22Rv1 (cell line): ENCODE results near the gene SEMA4A.

Source experiments
- ZFX ChIP-seq: fragments of 450-650 bp; IDR thresholded peaks from 2 replicates; pipeline ENCODE4 v1.6.1; 2017; ENCODE audit warnings: antibody characterized with exemption, borderline replicate concordance
- TF ChIP-seq, protein P1 (sequence below): fragments of 450-650 bp; IDR thresholded peaks from 2 replicates; pipeline ENCODE4 v1.5.1; 2017; ENCODE audit warnings: mild to moderate bottlenecking

DNA sequence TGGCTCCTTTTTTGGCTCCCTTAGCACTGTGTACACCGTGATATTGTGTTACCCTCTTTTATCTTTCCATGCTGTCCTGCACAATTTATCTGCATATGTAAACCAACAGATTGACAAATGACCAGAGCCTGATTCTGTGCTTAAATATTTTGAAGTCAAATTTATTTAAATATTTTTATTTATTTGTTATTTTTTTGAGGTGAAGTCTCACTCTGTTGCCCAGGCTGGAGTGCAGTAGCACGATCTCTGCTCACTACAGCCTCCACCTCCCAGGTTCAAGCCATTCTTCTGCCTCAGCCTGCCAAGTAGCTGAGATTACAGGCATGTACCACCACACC is 72.3 kb downstream of the SEMA4A start:
- TF ChIP-seq, protein P1, sequence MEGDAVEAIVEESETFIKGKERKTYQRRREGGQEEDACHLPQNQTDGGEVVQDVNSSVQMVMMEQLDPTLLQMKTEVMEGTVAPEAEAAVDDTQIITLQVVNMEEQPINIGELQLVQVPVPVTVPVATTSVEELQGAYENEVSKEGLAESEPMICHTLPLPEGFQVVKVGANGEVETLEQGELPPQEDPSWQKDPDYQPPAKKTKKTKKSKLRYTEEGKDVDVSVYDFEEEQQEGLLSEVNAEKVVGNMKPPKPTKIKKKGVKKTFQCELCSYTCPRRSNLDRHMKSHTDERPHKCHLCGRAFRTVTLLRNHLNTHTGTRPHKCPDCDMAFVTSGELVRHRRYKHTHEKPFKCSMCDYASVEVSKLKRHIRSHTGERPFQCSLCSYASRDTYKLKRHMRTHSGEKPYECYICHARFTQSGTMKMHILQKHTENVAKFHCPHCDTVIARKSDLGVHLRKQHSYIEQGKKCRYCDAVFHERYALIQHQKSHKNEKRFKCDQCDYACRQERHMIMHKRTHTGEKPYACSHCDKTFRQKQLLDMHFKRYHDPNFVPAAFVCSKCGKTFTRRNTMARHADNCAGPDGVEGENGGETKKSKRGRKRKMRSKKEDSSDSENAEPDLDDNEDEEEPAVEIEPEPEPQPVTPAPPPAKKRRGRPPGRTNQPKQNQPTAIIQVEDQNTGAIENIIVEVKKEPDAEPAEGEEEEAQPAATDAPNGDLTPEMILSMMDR: peak; percentile 39
- TF ChIP-seq ZFX: no peak
